Esophagus muscularis mucosa (tissue), 4 donors: ENCODE measurements around the gene TMEM260.

Experiments used
- CTCF ChIP-seq, 3 experiments: fragments of 200-600 bp in 2 of 3; fragments of 450-650 bp in 1 of 3; sonication (generic) in 2 of 3; IDR thresholded peaks; one replicate each; pipeline ENCODE4 v1.5.1; 2017 to 2019; ENCODE audit warnings: antibody characterized with exemption in 3 of 3, mild to moderate bottlenecking in 2 of 3, moderate library complexity in 1 of 3
- EP300 ChIP-seq: sonication (generic); formaldehyde crosslinking; IDR thresholded peaks from one replicate; pipeline ENCODE4 v1.6.1; 2017; ENCODE audit warnings: antibody characterized with exemption
- POLR2A ChIP-seq: fragments of 450-650 bp; IDR thresholded peaks from one replicate; pipeline ENCODE4 v1.6.1; 2017; ENCODE audit warnings: antibody characterized with exemption, moderate library complexity, mild to moderate bottlenecking, low read depth

GRCh38 chr14:56635041-56635440 lies 55.4 kb downstream of the TMEM260 start:
- TF ChIP-seq POLR2A (no peak), CTCF (IDR thresholded peaks at IDR 0.05) (no peak), EP300 (no peak)
